NCI-H774 (cell line): ENCODE measurements around the gene PTPRQ.
"Not testable (repeated sequence)": the region's sequence is repeated elsewhere in the genome, so short reads cannot be mapped to it uniquely, and the experiment has no call there.

Experiments
- DNase-seq: peaks from one replicate; lab custom pipeline; 2025; lab: John Stamatoyannopoulos, UW

Gene PTPRQ

DNA sequence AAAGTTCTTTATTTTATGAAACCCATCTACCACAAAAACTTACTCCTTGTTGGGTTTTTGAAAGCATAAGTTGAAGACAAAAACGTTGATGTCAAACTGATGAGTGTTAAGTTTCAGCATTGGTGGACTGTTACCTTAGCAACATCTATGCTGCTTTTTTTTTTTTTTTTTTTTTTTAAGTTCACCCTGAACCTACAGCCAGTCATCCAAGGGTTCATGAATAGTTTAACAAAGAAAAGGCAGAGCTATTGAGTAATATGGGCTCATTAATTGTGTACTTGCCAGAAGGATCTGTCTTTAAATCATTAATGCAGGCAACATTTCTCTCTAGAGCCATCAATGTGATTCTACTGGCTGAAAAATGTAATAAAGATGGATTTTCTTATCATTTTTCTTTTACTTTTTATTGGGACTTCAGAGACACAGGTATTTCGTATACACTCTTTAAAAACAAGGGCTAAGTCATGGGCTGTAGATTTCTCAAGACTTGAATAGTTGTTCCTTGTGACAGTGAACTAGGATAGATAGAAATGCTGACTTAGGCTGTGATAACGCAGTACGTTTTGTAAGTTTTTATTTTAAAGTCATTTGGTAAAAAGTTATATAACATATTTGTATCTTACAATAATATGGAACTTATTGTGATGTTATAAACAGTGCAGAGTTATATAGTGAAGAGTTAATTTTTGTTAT lies at the start of gene PTPRQ:
Gene PTPRQ, plus strand, starts transcription at position 262 of the 693 bp plus-strand sequence. Its CDS starts 111 bp downstream, at position 373.
- DNase-seq = no peak

DNA sequence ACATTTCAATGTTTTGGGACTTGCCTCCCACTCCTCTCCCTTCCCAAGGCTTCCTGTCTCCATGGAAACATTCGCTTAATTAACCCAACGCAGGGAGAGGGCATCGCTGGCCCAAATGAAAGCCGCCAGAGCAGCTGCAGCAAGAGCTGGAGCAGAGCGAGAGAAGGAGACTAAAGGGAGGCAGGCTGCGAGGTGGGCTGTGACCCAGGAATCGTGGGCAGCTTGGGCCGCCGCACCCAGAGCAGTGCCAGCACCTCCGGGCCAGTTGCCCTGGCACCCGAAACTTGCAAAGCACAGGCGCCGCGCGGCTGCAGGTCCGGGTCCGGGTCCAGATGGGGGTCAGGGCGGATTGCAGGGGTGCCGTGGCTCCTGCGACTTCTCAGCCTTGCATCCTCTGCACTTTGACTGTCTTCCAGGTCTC lies 43.5 kb upstream of the PTPRQ start:
- no peak for DNase-seq

GRCh38 chr12:80401191-80401590 lies 42.8 kb upstream of the PTPRQ start:
- DNase-seq = no peak

DNA sequence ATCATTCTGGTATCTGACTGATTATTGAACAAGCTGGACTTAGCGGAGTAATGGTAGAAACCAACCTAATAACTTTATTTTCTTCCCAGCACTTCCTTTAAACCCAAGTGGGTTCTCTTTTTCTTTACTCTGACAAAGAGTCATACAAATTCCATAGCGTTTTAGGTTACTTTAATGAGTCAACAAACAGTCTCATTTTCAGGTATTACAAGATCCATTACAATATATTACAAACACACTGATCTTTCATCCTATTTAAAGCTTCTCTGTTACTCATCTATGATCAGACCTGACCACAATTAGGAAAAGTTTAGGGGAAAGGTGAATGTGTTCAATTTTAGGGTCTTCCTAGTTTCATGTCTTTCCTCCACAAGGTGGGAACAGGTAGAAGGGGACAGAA lies 39.4 kb upstream of the PTPRQ start:
- DNase-seq = no peak

- no peak for DNase-seq
These were observed 37.8 kb upstream of the PTPRQ start for GRCh38 chr12:80406253-80406652.

- no peak for DNase-seq
These were observed 32.2 kb upstream of the PTPRQ start for GRCh38 chr12:80411787-80412186.

- peak; percentile 52 for DNase-seq
These were observed 31.6 kb upstream of the PTPRQ start for GRCh38 chr12:80412343-80412953.

- no peak for DNase-seq
These were observed 30.6 kb upstream of the PTPRQ start for GRCh38 chr12:80413462-80413861.

GRCh38 chr12:80415466-80415865 lies 28.6 kb upstream of the PTPRQ start:
- DNase-seq = no peak

DNA sequence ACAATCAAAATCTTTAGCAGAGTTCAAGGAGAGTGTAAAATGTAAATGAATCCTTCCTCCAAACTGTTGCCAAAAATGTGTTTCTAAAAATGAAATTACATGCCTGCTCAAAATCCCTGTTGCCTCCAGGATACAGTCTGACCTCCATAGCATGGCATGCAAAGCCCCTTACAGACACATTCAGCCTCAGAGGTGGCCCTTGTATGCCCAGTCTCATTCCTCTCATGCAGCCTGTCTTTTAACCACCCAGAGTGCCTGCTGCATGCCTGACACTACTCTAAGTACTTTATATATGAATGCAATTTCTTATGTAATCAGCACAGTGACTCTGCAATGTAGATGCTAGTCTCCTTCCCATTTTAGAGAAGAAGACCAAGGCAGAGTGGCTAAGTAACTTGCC lies 24.4 kb upstream of the PTPRQ start:
- DNase-seq = no peak

GRCh38 chr12:80420075-80420474 lies 24.0 kb upstream of the PTPRQ start:
- DNase-seq = no peak

DNA sequence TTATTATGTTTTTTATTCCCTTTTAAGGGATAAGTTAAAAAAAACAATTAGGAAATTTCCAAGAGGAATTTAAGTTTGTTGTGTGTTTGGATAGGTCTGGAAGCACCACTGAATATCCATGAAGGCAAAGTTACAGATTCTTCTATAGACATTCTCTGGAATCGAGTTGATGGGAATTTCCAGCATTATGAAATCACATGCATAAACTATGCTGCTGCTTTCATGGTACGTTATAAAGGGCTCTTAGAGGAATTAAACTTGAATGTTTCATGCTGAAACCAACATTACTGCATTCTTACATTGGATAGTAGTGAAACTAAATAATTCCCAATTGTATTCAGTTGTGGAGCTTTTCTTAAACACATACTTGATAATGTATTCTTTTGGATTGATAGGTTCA lies 21.5 kb upstream of the PTPRQ start:
- DNase-seq = no peak

DNA sequence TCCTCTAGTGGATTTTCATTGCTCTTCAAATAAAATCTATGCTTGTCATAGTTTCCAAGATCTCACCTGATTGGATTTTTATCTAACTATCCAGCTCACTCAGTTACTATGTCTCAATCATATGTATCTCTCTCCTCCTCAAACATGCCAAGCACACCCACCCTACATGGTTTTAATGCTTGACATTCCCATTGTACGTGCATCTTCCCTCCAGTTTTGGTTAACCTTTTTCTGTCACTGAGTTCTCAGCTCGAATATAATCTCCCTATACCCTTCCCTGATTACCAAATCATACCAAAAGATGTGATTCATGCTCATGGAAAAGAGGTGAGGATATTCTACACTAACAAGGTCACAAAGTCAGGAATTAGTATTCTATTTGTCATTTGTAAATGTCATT lies 12.0 kb upstream of the PTPRQ start:
- no peak for DNase-seq

GRCh38 chr12:80441921-80442320 lies 2.1 kb upstream of the PTPRQ start:
- DNase-seq = no peak

DNA sequence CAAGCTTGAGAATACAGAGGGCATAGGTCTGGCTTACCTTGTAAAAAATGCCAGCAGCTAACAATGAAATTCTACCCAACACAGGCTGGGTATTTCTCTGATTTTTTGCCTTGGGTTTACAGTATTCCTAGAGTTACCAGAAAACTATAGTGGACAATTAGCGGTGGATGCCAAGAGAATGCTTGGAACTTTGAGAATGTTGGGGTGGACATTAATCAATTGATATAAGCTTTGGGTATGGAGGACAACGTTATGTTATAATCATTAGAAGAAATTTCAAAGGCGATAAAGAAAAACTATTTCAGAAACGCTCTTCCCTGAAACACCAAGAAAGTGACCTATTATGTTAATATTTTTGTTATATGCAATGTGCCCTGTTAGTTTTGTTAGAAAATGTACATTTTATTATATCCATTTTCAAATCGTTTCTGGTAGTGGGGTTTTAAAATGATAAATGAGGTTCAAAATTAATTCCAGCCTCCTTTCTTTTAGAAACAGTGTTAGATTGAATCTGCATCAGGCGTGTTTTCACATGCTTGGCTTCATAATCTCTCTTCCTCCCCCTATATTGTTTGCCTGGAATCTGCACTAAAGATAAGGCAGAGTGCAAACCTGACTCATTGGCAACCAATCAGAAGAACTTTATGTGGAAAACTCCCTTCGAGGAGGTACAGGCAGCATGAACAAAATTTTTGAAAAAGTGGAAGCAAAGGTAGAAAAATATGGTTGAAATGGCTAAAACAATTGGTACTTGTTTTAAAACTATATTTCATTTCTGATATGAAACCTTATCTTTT lies 1.4 kb upstream of the PTPRQ start:
- DNase-seq = no peak

GRCh38 chr12:80445083-80445793 lies 1.2 kb downstream of the PTPRQ start:
- no peak for DNase-seq

DNA sequence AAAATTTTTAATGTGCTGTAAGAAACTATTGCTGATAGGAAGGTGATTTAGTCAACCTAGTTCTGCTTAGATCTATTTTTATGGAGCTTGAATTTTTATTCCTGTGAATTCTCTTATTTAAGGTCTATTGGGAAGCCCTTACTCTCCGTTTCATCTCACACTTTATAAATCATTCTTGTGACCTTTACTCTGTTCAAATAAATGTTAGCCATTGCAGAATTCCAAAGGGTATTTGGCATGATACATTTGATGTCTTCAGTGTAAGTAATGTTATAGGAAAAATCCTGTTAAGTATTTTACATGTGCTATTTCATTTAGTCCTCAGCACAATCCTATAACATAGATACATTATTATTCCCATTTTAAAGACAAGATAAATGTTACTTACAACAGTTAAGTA lies 12.5 kb downstream of the PTPRQ start:
- DNase-seq = no peak

DNA sequence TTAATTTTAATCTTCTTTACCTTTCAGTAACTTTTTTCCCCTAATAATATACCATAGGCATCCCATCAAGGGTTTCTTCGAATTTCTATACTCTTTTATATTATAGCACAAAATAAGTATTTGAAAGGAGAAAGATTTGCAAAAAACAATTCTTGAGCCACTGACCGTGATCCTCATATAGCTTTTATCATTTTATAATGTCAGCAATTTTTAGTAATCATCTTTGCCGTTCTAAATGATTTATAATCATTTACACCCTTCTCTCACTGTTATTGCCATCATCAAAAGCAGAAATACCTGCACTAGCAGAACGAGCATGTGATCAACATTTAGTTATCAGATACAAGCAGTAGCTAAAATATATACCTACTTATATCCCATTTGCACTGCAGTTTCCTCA lies 16.9 kb downstream of the PTPRQ start:
- no peak for DNase-seq

GRCh38 chr12:80461851-80462250 lies 17.8 kb downstream of the PTPRQ start:
- DNase-seq = not testable (repeated sequence)

DNA sequence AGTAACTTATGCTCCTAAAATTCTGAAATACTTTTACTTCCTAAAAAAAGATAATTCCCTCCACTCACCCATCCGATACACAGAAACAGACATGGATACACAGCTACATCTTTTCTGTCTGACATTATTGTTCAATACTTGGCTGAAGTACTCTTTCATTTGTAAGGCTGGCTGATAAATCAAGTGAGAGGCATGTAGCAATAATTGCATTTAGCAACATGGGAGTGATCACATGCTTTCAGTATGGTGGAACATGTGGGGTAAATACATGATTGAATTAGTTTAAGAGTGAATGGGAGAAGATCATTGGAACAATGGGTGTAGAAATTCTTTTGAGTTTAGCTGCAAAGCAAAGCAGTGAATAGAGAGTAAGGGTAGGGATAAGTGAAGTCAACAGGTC lies 25.6 kb downstream of the PTPRQ start:
- DNase-seq = no peak

DNA sequence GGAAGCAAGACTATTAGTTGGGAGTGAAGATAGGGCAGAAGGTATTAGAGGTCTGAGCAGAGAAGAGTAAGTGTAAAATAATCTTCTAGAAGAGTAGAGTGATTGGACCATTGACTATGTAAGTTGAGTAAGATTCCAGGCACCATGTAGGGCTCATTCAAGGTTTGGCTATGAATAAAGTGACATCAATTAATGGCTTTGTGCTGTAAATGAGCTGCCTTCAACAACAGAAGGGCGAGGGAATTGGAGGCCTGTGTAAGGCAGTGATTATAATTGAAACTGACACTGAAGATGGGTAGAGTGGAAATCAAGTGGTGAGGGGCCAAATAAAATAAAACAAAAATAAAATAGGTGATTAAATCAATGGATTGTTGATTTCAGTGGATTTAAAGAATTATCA lies 26.4 kb downstream of the PTPRQ start:
- no peak for DNase-seq

DNA sequence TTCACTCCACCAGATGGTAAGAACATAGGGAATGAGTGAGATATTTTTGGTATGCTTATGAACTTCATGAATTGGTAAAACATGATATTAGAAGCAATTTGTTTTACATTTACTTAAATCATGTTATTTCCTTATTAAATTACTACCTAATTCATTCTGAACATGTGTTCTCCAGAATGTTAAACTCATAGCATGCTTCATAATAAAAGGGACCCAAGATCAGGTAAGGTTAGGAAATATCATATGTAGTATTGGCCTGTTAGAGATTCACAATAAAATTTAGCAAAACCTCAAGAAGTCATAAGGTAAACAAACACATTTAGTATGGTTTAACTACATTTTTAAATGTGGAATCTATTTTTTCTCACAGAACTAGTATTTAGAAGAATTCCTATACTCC lies 28.2 kb downstream of the PTPRQ start:
- DNase-seq = no peak
